Hematopoietic multipotent progenitor cell treated with erythropoietin and hydrocortisone succinate and interleukin-3 and kit ligand, for 8 days (in vitro differentiated cells): ENCODE measurements around the gene RALGPS1.

Experiments
- DNase-seq: peaks from one replicate; pipeline ENCODE4 v3.0.0-alpha.2; 2015

RALGPS1 gene

DNA sequence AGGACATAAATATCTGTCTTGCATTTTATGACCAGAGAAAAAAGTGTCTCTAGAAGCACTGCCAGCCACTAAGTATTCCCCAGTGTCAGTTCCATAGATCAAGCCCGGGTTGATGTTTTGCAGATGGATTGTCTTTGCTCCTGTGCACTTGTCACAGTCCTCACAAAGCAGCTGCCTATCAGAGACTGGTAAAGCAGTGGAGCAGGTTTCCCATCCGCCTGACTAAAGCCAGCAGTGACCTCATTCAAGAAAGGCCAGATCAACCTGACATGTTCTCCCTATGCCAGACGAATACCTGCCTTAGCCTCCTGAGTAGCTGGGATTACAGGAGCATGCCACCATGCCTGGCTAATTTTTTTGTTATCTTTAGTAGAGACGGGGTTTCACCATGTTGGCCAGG is 323.2 kb downstream of the RALGPS1 start:
- no peak for DNase-seq

DNA sequence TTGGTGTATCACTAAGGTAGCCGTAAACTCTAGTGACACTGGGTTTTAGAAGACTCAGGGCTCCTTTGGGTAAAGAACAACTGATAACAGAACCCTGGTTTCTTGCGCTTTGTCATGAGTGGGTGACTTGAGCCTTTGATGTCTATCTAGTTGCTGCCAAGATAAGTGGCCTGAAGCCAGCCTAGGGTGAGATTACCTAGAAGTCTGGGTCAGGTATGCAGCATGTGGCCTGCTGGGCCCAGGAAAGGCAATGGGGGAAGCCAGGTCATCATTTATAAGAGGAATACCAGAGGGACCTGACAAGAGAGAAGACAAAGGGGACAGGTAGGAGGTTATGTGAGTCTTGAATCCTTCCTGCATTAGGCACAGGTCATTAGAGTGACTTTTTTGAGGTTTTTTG is 326.8 kb downstream of the RALGPS1 start:
- no peak for DNase-seq

DNA sequence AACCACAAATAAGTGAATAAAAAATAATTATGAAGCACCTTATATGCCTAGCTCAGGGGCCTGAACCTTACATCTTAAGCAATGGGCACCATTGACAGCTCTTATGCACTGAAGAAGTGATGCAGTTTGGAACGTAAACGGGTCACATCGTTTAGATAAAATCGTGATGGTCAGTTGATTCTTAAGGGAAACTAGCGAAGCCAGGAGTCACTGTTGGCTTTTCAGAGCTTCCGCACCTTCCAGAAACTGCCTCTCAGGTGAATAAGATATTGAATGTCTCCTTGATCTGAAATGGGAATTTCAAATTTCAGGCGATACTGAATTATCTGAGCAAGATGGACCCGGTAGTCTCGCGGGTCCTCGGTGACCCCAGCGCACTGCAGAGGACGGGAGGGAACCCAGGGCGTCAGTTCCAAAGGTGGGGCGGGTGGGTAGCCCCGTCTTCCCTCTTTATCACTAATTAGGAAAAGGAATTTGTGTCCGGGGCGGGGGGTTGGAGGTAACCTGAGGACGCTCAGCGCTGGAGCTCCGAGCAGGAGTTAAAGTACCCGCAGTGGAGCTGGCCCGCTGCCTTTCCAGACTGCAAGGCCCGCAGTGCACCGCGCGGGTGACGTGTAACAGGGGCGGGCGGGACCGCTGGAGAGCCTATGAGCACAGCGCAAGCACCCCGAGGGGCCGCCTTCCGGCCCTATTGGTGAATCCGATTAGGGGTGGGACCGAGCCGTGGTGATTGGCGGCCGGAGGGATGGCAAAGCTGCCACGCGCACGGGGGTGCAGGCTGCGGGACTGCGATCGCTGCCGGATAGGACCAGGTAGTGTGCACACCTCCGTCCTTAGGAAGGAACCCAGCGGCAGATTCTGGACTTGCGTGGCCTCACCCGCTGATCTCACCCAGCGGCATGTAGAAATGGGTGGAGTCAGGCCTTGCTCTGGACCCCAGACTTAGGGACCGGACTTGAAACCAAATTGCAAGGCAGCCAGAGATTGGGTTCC is 330.3 kb downstream of the RALGPS1 start:
- peak; percentile 93 for DNase-seq

DNA sequence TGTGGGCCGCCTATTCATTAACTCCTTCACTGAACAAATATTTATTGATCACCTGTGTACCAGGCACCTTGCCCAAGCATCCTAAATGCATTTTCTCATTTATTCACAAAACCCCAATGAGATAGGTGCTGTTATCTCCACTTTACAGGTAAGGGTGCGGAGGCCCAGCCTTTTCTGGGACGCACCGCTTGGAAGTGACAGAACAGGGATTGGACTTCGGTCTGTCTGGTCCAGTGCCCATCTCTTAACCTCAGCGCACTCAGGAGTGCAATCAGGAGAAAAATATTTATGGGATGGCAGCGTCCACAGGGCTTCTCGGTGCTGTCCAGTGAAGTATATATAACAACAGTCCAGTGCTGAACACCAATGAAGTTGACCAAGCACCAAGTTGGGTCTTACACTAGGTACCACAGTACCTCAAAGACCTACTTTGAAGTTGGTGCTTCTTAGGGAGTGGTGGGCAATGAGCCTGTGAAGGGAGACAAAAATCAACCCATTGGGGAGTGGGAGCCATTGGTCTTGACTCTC is 331.1 kb downstream of the RALGPS1 start:
- no peak for DNase-seq

GRCh38 chr9:127248241-127248640 is 333.7 kb downstream of the RALGPS1 start:
- DNase-seq: no peak

DNA sequence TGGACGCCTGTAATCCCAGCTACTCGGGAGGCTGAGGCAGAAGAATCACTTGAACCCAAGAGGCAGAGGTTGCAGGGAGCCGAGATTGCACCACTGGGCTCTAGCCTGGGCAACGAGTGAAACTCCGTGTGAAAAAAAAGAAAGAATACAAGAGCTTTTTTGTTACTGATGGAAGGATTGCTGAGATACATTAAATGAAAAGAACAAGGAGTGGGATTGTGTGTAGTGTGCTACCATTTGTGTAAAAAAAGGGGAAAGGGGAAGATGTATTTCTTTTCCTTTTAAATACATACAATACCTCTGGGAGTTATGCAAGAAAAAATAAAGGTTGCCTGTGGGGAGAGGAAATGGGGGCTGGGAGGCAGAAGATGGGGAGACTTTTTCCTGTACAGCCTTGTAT is 335.3 kb downstream of the RALGPS1 start:
- no peak for DNase-seq

- no peak for DNase-seq
Measured at GRCh38 chr9:127250896-127251391, 336.4 kb downstream of the RALGPS1 start.

- DNase-seq: no peak
Measured at GRCh38 chr9:127252410-127253318, 338.1 kb downstream of the RALGPS1 start.

GRCh38 chr9:127253446-127253845 is 338.9 kb downstream of the RALGPS1 start:
- no peak for DNase-seq

DNA sequence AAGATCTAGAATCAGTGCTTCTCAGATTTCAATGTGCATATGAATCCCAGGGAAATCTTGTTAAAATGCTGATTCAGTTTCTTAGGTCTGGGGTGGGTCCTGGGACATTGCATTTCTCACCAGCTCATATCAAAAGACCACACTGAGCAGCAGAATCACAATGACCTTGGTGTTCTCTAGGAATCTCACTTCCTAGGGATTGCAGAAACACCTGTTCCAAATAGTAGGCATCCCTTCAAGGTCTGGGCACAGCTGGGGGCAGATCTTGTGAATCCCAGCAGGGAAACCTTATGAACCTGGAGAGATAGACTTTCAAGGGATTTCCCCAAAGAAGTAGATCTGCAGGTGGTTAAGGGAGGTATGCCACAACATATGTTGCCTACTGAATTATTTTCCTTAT is 341.1 kb downstream of the RALGPS1 start:
- no peak for DNase-seq

- DNase-seq: no peak
Measured at GRCh38 chr9:127256324-127256723, 341.7 kb downstream of the RALGPS1 start.

DNA sequence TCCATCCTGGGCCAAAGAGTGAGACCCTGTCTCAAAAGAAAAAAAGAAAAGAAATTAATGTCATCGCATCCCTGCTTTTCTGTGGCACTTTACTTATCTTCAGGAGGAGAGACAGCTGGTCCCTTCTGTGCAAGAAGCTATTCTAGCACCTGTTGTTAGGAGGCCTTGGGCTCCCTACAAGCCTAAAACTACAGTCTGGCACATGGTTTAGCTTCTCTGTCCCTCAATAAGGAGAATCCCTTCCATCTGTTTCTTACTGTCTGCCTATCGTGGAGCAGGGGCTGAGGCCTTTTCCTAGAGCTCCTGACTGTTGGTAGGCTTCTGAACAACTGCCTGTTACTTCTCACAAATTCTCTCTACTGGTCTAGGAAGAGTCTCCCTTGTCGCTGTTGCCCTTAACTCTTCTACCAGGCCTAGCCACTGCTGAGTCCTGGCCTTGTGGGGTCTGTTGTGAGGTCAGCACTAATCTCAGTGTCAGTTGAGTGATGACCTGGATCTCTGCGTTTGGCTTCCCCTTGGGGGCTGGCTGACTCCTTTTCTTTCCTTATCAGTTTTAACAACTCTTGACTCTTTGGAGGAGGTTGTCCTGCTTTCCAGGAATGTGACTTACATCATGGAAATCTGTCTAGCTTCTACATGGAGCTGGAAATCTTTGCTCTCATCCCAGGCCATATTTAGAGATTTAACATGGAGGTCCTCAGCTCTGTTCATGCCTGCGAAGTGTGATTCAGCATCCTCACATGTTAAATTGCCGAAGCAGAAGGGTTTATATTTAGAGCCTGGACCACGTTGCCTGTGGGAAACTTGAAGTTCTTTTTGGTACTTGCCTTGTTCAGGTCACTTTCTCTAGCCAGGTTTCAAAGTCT is 344.3 kb downstream of the RALGPS1 start:
- no peak for DNase-seq

- DNase-seq: no peak
Measured at GRCh38 chr9:127262602-127263001, 348.0 kb downstream of the RALGPS1 start.

GRCh38 chr9:127263237-127263636 is 348.7 kb downstream of the RALGPS1 start:
- DNase-seq: no peak

- DNase-seq: no peak
Measured at GRCh38 chr9:127263664-127264063, 349.1 kb downstream of the RALGPS1 start.

GRCh38 chr9:127264462-127265219 is 350.1 kb downstream of the RALGPS1 start, which contains the start of gene GARNL3:
Gene GARNL3 (plus strand): TSS chr9:127264774. CDS start chr9:127264878, 104 bp downstream.
- DNase-seq: no peak

GRCh38 chr9:127267793-127268525 is 353.4 kb downstream of the RALGPS1 start:
- no peak for DNase-seq

GRCh38 chr9:127269449-127269848 is 354.9 kb downstream of the RALGPS1 start:
- DNase-seq: no peak
